Right renal cortex interstitium (tissue), 3 donors: ENCODE results near the gene JADE3. TPM values are rescaled to one million over a fixed set of nuclear protein-coding genes. Genes with fewer than 3 reads are reported as not detected.

ENCODE experiments used
- DNase-seq, 3 donors: peaks; one replicate each; pipeline ENCODE4 v3.0.0-alpha.2; 2013; ENCODE audit warnings: low read depth in 3 of 3, low spot score in 2 of 3
- polyA plus RNA-seq, 3 donors: library from polyadenylated mRNA; unstranded; fragments of 120-200 nt; gene quantifications; one replicate each; pipeline ENCODE4 v1.2.1, GENCODE V29; 2013; ENCODE audit not compliant: insufficient read length in 3 of 3

JADE3 gene
- polyA plus RNA-seq, 3 donors: 25.0 to 26.9 (median 26.5) TPM

- DNase-seq: no peak
These were observed 79.8 kb downstream of the JADE3 start for GRCh38 chrX:46992070-46992469.

GRCh38 chrX:46994096-46994495, 81.9 kb downstream of the JADE3 start:
- no peak for DNase-seq

GRCh38 chrX:47012131-47012530, 99.9 kb downstream of the JADE3 start:
- DNase-seq: no peak

- DNase-seq: no peak
These were observed 114.0 kb downstream of the JADE3 start for GRCh38 chrX:47026198-47026597.

GRCh38 chrX:47030339-47030738, 118.1 kb downstream of the JADE3 start:
- DNase-seq: peak; percentile 17 to 31 (median 19)

GRCh38 chrX:47047989-47048388, 135.8 kb downstream of the JADE3 start:
- no peak for DNase-seq

- no peak for DNase-seq
These were observed 147.1 kb downstream of the JADE3 start for GRCh38 chrX:47059142-47059874.

- no peak for DNase-seq
These were observed 148.5 kb downstream of the JADE3 start for GRCh38 chrX:47060708-47061107.

- no peak for DNase-seq
These were observed 149.2 kb downstream of the JADE3 start for GRCh38 chrX:47061238-47061919.

GRCh38 chrX:47063179-47063578, 151.0 kb downstream of the JADE3 start:
- no peak for DNase-seq

- DNase-seq: no peak
These were observed 156.0 kb downstream of the JADE3 start for GRCh38 chrX:47068214-47068613.

GRCh38 chrX:47068720-47069119, 156.5 kb downstream of the JADE3 start:
- no peak for DNase-seq

- no peak for DNase-seq
These were observed 166.2 kb downstream of the JADE3 start, which contains the start of gene RGN for GRCh38 chrX:47078129-47079043. Gene RGN, plus strand, starts transcription at chrX:47078443. Its CDS starts 2,702 bp downstream, at chrX:47081145.

- no peak for DNase-seq
These were observed 168.1 kb downstream of the JADE3 start for GRCh38 chrX:47080215-47080914.

GRCh38 chrX:47080915-47081236, 168.7 kb downstream of the JADE3 start:
- DNase-seq: no peak

- DNase-seq: no peak
These were observed 179.0 kb downstream of the JADE3 start for GRCh38 chrX:47091149-47091775.

- DNase-seq: no peak
These were observed 181.0 kb downstream of the JADE3 start for GRCh38 chrX:47093248-47093647.

- no peak for DNase-seq
These were observed 181.6 kb downstream of the JADE3 start for GRCh38 chrX:47093860-47094259.

GRCh38 chrX:47097018-47097417, 184.8 kb downstream of the JADE3 start:
- no peak for DNase-seq
